ENCODE results near the gene HOXD8. TPM values are rescaled to one million over a fixed set of nuclear protein-coding genes. Genes with fewer than 3 reads are reported as not detected.

The HOXD8 gene
- total and polyA plus RNA-seq, 9 donors, result 29.2 to 50.6 (median 36.2) TPM

- Histone ChIP-seq H3K36me3 (no peaks in the 10 kb centered on the region), H3K9me3 (no peaks in the 10 kb centered on the region), H3K27me3 (no peaks in the 10 kb centered on the region), H3K27ac (peak overlapping the region; percentile 94 to 99), H3K4me1 (ENCODE audit: insufficient read depth) (peaks cover 17% of the 10 kb centered on the region), H3K4me3 (peak overlapping the region; percentile 55)
- intact Hi-C loops (cut with DNase I), result loop anchor here in 1 of 4 donors (2.0 to 10.0 kb wide), 2 partner anchors 506 to 1134 kb away; partner anchors contain the start of gene NFE2L2
- peak; percentile 78 to 83 (median 81) for DNase-seq
- 1% methylated on average over 48 to 100 of the region's 100 CpGs for WGBS, 3 donors
- peak in 1 of 3 donors; percentile 9 for TF ChIP-seq CTCF (IDR thresholded peaks at IDR 0.05)
- no peak for TF ChIP-seq EP300 (IDR thresholded peaks at IDR 0.05)
- peak; percentile 62 for TF ChIP-seq POLR2A (IDR thresholded peaks at IDR 0.05)
Measured at GRCh38 chr2:176130147-176130956, 847 bp downstream of the HOXD8 start.

GRCh38 chr2:176130957-176131847, 1.7 kb downstream of the HOXD8 start:
- intact Hi-C loops (cut with DNase I), result loop anchor here in 1 of 4 donors (2.0 to 10.0 kb wide), 2 partner anchors 506 to 1134 kb away; partner anchors contain the start of gene NFE2L2
- Histone ChIP-seq H3K27ac (peak overlapping the region; percentile 94 to 99), H3K4me1 (ENCODE audit: insufficient read depth) (peaks cover 17% of the 10 kb centered on the region), H3K9me3 (no peaks in the 10 kb centered on the region), H3K27me3 (no peaks in the 10 kb centered on the region), H3K4me3 (peak overlapping the region; percentile 55), H3K36me3 (no peaks in the 10 kb centered on the region)
- DNase-seq, result no peak
- WGBS, 3 donors, result 7 to 12% (median 8%) methylated on average over 15 of the region's 15 CpGs
- TF ChIP-seq EP300 (IDR thresholded peaks at IDR 0.05) (no peak), POLR2A (IDR thresholded peaks at IDR 0.05) (no peak), CTCF (IDR thresholded peaks at IDR 0.05) (no peak)

- Histone ChIP-seq H3K4me3 (peak overlapping the region; percentile 55), H3K27ac (peak overlapping the region; percentile 10 to 99), H3K27me3 (no peaks in the 10 kb centered on the region), H3K9me3 (no peaks in the 10 kb centered on the region), H3K4me1 (ENCODE audit: insufficient read depth) (peaks cover 17% of the 10 kb centered on the region), H3K36me3 (no peaks in the 10 kb centered on the region)
- 9 to 22% (median 16%) methylated on average over 4 of the region's 4 CpGs for WGBS, 3 donors
- no peak for TF ChIP-seq EP300 (IDR thresholded peaks at IDR 0.05)
- intact Hi-C loops (cut with DNase I), result loop anchor here in 1 of 4 donors (2.0 to 10.0 kb wide), 2 partner anchors 505 to 1133 kb away; partner anchors contain the start of gene NFE2L2
- DNase-seq, result no peak
Measured at GRCh38 chr2:176131848-176132158, 2.3 kb downstream of the HOXD8 start.

GRCh38 chr2:176132205-176133171, 3.0 kb downstream of the HOXD8 start:
- peak in 1 of 5 donors; percentile 28 for DNase-seq
- Histone ChIP-seq H3K27ac (peak overlapping the region; percentile 10 to 99), H3K9me3 (no peaks in the 10 kb centered on the region), H3K4me1 (ENCODE audit: insufficient read depth) (peaks cover 17% of the 10 kb centered on the region), H3K36me3 (no peaks in the 10 kb centered on the region), H3K27me3 (no peaks in the 10 kb centered on the region), H3K4me3 (peak overlapping the region; percentile 55)
- intact Hi-C loops (cut with DNase I), result loop anchor here in 1 of 4 donors (10.0 kb wide), 1 partner anchor 1132 kb away; the partner anchor contains the start of gene NFE2L2
- TF ChIP-seq POLR2A (IDR thresholded peaks at IDR 0.05) (no peak), CTCF (IDR thresholded peaks at IDR 0.05) (no peak), EP300 (IDR thresholded peaks at IDR 0.05) (no peak)
- 5 to 18% (median 11%) methylated on average over 33 of the region's 33 CpGs for WGBS, 3 donors

All from ovary (tissue), 9 donors.